HTR-8/SVneo (cell line): Measurements from ENCODE around the gene RBMS3.
A peak's percentile ranks its signal among the peaks of the same experiment; 100 is the strongest.
"Not testable (repeated sequence)": the region's sequence is repeated elsewhere in the genome, so short reads cannot be mapped to it uniquely, and the experiment has no call there.

ENCODE experiments used
- DNase-seq: peaks from one replicate; pipeline ENCODE4 v3.0.0; 2011; ENCODE audit warnings: low spot score, mixed read lengths; ENCODE audit not compliant: insufficient read length
- FAIRE-seq: peaks from 2 replicates; lab custom pipeline; 2011; peaks lifted over from hg19 to GRCh38; lab: Jason Lieb, UNC

Gene RBMS3

GRCh38 chr3:29503958-29504357 is 223.1 kb downstream of the RBMS3 start:
- DNase-seq (no peak), FAIRE-seq (no peak)

GRCh38 chr3:29506502-29506901 is 225.6 kb downstream of the RBMS3 start:
- FAIRE-seq (no peak), DNase-seq (no peak)

GRCh38 chr3:29511701-29512100 is 230.8 kb downstream of the RBMS3 start:
- no peak for FAIRE-seq
- DNase-seq: no peak

- no peak for FAIRE-seq
- no peak for DNase-seq
These were observed 231.8 kb downstream of the RBMS3 start for GRCh38 chr3:29512641-29513040.

- FAIRE-seq: no peak
- DNase-seq: no peak
These were observed 232.4 kb downstream of the RBMS3 start for GRCh38 chr3:29513236-29513635.

GRCh38 chr3:29514170-29514569 is 233.3 kb downstream of the RBMS3 start:
- DNase-seq (no peak), FAIRE-seq (no peak)

GRCh38 chr3:29514912-29515311 is 234.0 kb downstream of the RBMS3 start:
- FAIRE-seq (no peak), DNase-seq (no peak)

- DNase-seq: no peak
- FAIRE-seq: no peak
These were observed 234.6 kb downstream of the RBMS3 start for GRCh38 chr3:29515451-29515850.

GRCh38 chr3:29516164-29516563 is 235.3 kb downstream of the RBMS3 start:
- no peak for DNase-seq
- no peak for FAIRE-seq

GRCh38 chr3:29520764-29521163 is 239.9 kb downstream of the RBMS3 start:
- FAIRE-seq: no peak
- DNase-seq: no peak

GRCh38 chr3:29521293-29521692 is 240.4 kb downstream of the RBMS3 start:
- DNase-seq (no peak), FAIRE-seq (no peak)

- DNase-seq (no peak), FAIRE-seq (no peak)
These were observed 240.9 kb downstream of the RBMS3 start for GRCh38 chr3:29521751-29522150.

- not testable (repeated sequence) for FAIRE-seq, DNase-seq
These were observed 243.6 kb downstream of the RBMS3 start for GRCh38 chr3:29524433-29524832.

GRCh38 chr3:29525254-29525881 is 244.5 kb downstream of the RBMS3 start:
- no peak for DNase-seq
- FAIRE-seq: no peak

- DNase-seq (no peak), FAIRE-seq (no peak)
These were observed 246.4 kb downstream of the RBMS3 start for GRCh38 chr3:29527246-29527645.

- FAIRE-seq (no peak), DNase-seq (no peak)
These were observed 250.8 kb downstream of the RBMS3 start for GRCh38 chr3:29531644-29532043.

GRCh38 chr3:29532473-29532872 is 251.6 kb downstream of the RBMS3 start:
- no peak for DNase-seq
- FAIRE-seq: no peak

GRCh38 chr3:29534006-29534405 is 253.1 kb downstream of the RBMS3 start:
- DNase-seq (no peak), FAIRE-seq (no peak)

GRCh38 chr3:29536016-29536758 is 255.3 kb downstream of the RBMS3 start:
- DNase-seq (no peak), FAIRE-seq (peak; percentile 33)

GRCh38 chr3:29537889-29538609 is 257.2 kb downstream of the RBMS3 start:
- DNase-seq (no peak), FAIRE-seq (no peak)

GRCh38 chr3:29538610-29538958 is 257.7 kb downstream of the RBMS3 start:
- DNase-seq: no peak
- FAIRE-seq: no peak
